D721Med (cell line): Measurements from ENCODE around the gene UST.

Experiments
- DNase-seq: peaks from one replicate; pipeline ENCODE4 v3.0.0; 2011; ENCODE audit warnings: low spot score; ENCODE audit not compliant: insufficient read length
- FAIRE-seq: peaks from 2 replicates; lab custom pipeline; 2011; peaks lifted over from hg19 to GRCh38; lab: Jason Lieb, UNC
- CTCF ChIP-seq: IDR thresholded peaks from 2 replicates; pipeline ENCODE4 v1.5.1; 2012; ENCODE audit warnings: mild to moderate bottlenecking, control low read depth; ENCODE audit not compliant: insufficient read depth; ENCODE audit errors: missing control alignments

Gene UST

GRCh38 chr6:148887181-148887580 lies 140.4 kb downstream of the UST start:
- FAIRE-seq: no peak
- no peak for DNase-seq
- TF ChIP-seq CTCF: no peak

- no peak for TF ChIP-seq CTCF
- DNase-seq: no peak
- no peak for FAIRE-seq
Measured at GRCh38 chr6:148888856-148889255, 142.0 kb downstream of the UST start.

GRCh38 chr6:148890096-148890495 lies 143.3 kb downstream of the UST start:
- no peak for TF ChIP-seq CTCF
- no peak for DNase-seq
- FAIRE-seq: no peak

GRCh38 chr6:148890652-148891404 lies 144.0 kb downstream of the UST start:
- TF ChIP-seq CTCF: no peak
- FAIRE-seq (no peak), DNase-seq (no peak)

- FAIRE-seq: no peak
- DNase-seq: no peak
- no peak for TF ChIP-seq CTCF
Measured at GRCh38 chr6:148891405-148891783, 144.6 kb downstream of the UST start.

- no peak for FAIRE-seq
Measured at GRCh38 chr6:148892247-148892646, 145.4 kb downstream of the UST start.

More at GRCh38 chr6:148892247-148892646, 145.4 kb downstream of the UST start:
- no peak for DNase-seq
- TF ChIP-seq CTCF: no peak
